SK-N-SH treated with all-trans-retinoic acid at 6 μM for 48 hours (cell line): ENCODE measurements around the gene USB1.

Experiments
- ARNTL ChIP-seq: fragments of 450-650 bp; formaldehyde crosslinking; IDR thresholded peaks from 2 replicates; pipeline ENCODE4 v1.5.0; 2020; ENCODE audit warnings: low read depth, mild to moderate bottlenecking, moderate library complexity, borderline replicate concordance
- CSDC2 ChIP-seq: fragments of 250-450 bp; sonication (Bioruptor Pico); IDR thresholded peaks from 2 replicates; pipeline ENCODE4 v1.5.0; 2020; ENCODE audit warnings: mild to moderate bottlenecking, moderate library complexity
- GLIS3 ChIP-seq: fragments of 250-450 bp; sonication (Bioruptor Pico); IDR thresholded peaks from 2 replicates; pipeline ENCODE4 v1.5.0; 2020; ENCODE audit warnings: mild to moderate bottlenecking, moderate library complexity
- ISL1 ChIP-seq: fragments of 250-450 bp; sonication (Bioruptor Pico); IDR thresholded peaks from 2 replicates; pipeline ENCODE4 v2.1.2; 2022; ENCODE audit warnings: mild to moderate bottlenecking, moderate library complexity
- OSR1 ChIP-seq: fragments of 250-450 bp; sonication (Bioruptor Pico); IDR thresholded peaks from 2 replicates; pipeline ENCODE4 v1.8.0; 2022; ENCODE audit warnings: moderate library complexity, mild to moderate bottlenecking, inconsistent platforms
- PPARA ChIP-seq: fragments of 250-450 bp; sonication (Bioruptor Pico); IDR thresholded peaks from 2 replicates; pipeline ENCODE4 v1.5.0; 2020; ENCODE audit warnings: mild to moderate bottlenecking, borderline replicate concordance
- RARB ChIP-seq: fragments of 250-450 bp; sonication (Bioruptor Pico); IDR thresholded peaks from 2 replicates; pipeline ENCODE4 v1.8.0; 2021; ENCODE audit warnings: mild to moderate bottlenecking, moderate library complexity
- TCF4 ChIP-seq: fragments of 250-450 bp; sonication (Bioruptor Pico); IDR thresholded peaks from 2 replicates; pipeline ENCODE4 v1.8.0; 2021; ENCODE audit warnings: mild to moderate bottlenecking, moderate library complexity, borderline replicate concordance
- TOX ChIP-seq: fragments of 250-450 bp; sonication (Bioruptor Pico); IDR thresholded peaks from 2 replicates; pipeline ENCODE4 v1.8.0; 2021; ENCODE audit warnings: mild to moderate bottlenecking, moderate library complexity, borderline replicate concordance
- ZFP3 ChIP-seq: fragments of 250-450 bp; sonication (Bioruptor Pico); IDR thresholded peaks from 2 replicates; pipeline ENCODE4 v1.5.0; 2020; ENCODE audit warnings: mild to moderate bottlenecking, moderate library complexity
- ZNF8 ChIP-seq: fragments of 450-650 bp; formaldehyde crosslinking; IDR thresholded peaks from 2 replicates; pipeline ENCODE4 v1.5.0; 2020; ENCODE audit warnings: mild to moderate bottlenecking, moderate library complexity
- TF ChIP-seq, protein P1 (sequence below): fragments of 250-450 bp; sonication (Bioruptor Pico); IDR thresholded peaks from 2 replicates; pipeline ENCODE4 v1.5.1; 2021; ENCODE audit warnings: mild to moderate bottlenecking, moderate library complexity
- TF ChIP-seq, protein P2 (sequence below): fragments of 250-450 bp; sonication (Bioruptor Pico); IDR thresholded peaks from 2 replicates; pipeline ENCODE4 v1.5.1; 2020; ENCODE audit warnings: low read depth, mild to moderate bottlenecking, moderate library complexity
- TF ChIP-seq, protein P3 (sequence below): fragments of 250-450 bp; sonication (Bioruptor Pico); IDR thresholded peaks from 2 replicates; pipeline ENCODE4 v1.8.0; 2020; ENCODE audit warnings: mild to moderate bottlenecking, moderate library complexity, borderline replicate concordance

DNA sequence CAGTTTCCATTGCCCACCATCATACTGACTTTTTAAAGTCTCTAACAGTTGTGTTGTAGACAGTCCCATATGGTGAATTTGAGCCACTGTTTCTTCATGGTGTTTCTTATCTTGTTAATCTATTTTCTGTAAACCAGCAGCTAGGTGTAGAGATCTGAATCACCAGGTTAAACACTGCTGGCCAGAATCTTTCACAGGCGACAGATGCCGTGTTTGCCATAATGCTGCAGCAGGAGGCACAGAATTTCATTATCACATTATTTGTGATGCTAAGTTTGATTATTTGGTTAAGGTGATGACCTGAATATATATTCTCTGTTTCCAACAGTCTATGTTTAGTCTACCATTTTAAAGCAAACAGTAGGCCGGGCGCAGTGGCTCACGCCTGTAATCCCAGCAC lies 18.8 kb upstream of the USB1 start:
- TF ChIP-seq ISL1 (CRISPR knock-in tag): no peak
- no peak for TF ChIP-seq TCF4 (CRISPR knock-in tag)
- TF ChIP-seq TOX: no peak
- no peak for TF ChIP-seq OSR1 (CRISPR knock-in tag)
- TF ChIP-seq, protein P1, sequence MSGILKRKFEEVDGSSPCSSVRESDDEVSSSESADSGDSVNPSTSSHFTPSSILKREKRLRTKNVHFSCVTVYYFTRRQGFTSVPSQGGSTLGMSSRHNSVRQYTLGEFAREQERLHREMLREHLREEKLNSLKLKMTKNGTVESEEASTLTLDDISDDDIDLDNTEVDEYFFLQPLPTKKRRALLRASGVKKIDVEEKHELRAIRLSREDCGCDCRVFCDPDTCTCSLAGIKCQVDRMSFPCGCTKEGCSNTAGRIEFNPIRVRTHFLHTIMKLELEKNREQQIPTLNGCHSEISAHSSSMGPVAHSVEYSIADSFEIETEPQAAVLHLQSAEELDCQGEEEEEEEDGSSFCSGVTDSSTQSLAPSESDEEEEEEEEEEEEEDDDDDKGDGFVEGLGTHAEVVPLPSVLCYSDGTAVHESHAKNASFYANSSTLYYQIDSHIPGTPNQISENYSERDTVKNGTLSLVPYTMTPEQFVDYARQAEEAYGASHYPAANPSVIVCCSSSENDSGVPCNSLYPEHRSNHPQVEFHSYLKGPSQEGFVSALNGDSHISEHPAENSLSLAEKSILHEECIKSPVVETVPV (CRISPR knock-in tag): no peak
- TF ChIP-seq ZFP3 (CRISPR knock-in tag): no peak
- no peak for TF ChIP-seq GLIS3
- TF ChIP-seq, protein P2, sequence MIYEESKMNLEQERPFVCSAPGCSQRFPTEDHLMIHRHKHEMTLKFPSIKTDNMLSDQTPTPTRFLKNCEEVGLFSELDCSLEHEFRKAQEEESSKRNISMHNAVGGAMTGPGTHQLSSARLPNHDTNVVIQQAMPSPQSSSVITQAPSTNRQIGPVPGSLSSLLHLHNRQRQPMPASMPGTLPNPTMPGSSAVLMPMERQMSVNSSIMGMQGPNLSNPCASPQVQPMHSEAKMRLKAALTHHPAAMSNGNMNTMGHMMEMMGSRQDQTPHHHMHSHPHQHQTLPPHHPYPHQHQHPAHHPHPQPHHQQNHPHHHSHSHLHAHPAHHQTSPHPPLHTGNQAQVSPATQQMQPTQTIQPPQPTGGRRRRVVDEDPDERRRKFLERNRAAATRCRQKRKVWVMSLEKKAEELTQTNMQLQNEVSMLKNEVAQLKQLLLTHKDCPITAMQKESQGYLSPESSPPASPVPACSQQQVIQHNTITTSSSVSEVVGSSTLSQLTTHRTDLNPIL (CRISPR knock-in tag): no peak
- TF ChIP-seq RARB (CRISPR knock-in tag): no peak
- TF ChIP-seq ZNF8: no peak
- no peak for TF ChIP-seq PPARA (CRISPR knock-in tag)
- TF ChIP-seq ARNTL (CRISPR knock-in tag): no peak
- TF ChIP-seq, protein P3, sequence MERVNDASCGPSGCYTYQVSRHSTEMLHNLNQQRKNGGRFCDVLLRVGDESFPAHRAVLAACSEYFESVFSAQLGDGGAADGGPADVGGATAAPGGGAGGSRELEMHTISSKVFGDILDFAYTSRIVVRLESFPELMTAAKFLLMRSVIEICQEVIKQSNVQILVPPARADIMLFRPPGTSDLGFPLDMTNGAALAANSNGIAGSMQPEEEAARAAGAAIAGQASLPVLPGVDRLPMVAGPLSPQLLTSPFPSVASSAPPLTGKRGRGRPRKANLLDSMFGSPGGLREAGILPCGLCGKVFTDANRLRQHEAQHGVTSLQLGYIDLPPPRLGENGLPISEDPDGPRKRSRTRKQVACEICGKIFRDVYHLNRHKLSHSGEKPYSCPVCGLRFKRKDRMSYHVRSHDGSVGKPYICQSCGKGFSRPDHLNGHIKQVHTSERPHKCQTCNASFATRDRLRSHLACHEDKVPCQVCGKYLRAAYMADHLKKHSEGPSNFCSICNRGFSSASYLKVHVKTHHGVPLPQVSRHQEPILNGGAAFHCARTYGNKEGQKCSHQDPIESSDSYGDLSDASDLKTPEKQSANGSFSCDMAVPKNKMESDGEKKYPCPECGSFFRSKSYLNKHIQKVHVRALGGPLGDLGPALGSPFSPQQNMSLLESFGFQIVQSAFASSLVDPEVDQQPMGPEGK: no peak
- no peak for TF ChIP-seq CSDC2 (CRISPR knock-in tag)
